RWPE2 (cell line): ENCODE results near the gene ERG28.

Experiments
- ATAC-seq: fragments of 200-7000 bp; cut with Tn5 transposase; 3 replicates; pipeline ENCODE4 v1.9.1; 2021; ENCODE audit warnings: low read depth
- DNase-seq: peaks from one replicate; pipeline ENCODE4 v3.0.0-alpha.2; 2020; ENCODE audit warnings: low spot score
- H3K27ac ChIP-seq: fragments of 450-650 bp; 2 replicates; pipeline ENCODE4 v1.5.1; 2017; ENCODE audit warnings: mild to moderate bottlenecking; ENCODE audit not compliant: poor library complexity, severe bottlenecking
- H3K27me3 ChIP-seq: fragments of 250-450 bp; sonication (Bioruptor Pico); 2 replicates; pipeline ENCODE4 v1.5.1; 2021; ENCODE audit warnings: mild to moderate bottlenecking, moderate library complexity; ENCODE audit not compliant: insufficient read depth, poor library complexity, severe bottlenecking
- H3K36me3 ChIP-seq: fragments of 250-450 bp; sonication (Bioruptor Pico); 2 replicates; pipeline ENCODE4 v1.5.1; 2020; ENCODE audit warnings: low read depth, mild to moderate bottlenecking, moderate library complexity
- H3K4me1 ChIP-seq: fragments of 250-450 bp; sonication (Bioruptor Pico); 2 replicates; pipeline ENCODE4 v1.5.1; 2021; ENCODE audit warnings: mild to moderate bottlenecking, moderate library complexity; ENCODE audit not compliant: insufficient read depth, poor library complexity, severe bottlenecking
- H3K4me3 ChIP-seq: fragments of 250-450 bp; sonication (Bioruptor Pico); 2 replicates; pipeline ENCODE4 v1.5.1; 2021; ENCODE audit warnings: mild to moderate bottlenecking, moderate library complexity; ENCODE audit not compliant: severe bottlenecking
- H3K9me3 ChIP-seq: fragments of 250-450 bp; sonication (Bioruptor Pico); 2 replicates; pipeline ENCODE4 v1.5.1; 2021; ENCODE audit warnings: mild to moderate bottlenecking, moderate library complexity; ENCODE audit not compliant: severe bottlenecking
- CTCF ChIP-seq: fragments of 450-650 bp; IDR thresholded peaks from one replicate; pipeline ENCODE4 v1.5.1; 2017; ENCODE audit warnings: mild to moderate bottlenecking, moderate library complexity; ENCODE audit not compliant: poor library complexity, severe bottlenecking

The ERG28 gene

GRCh38 chr14:75645056-75645455, 15.6 kb downstream of the ERG28 start:
- no peak for TF ChIP-seq CTCF
- no peak for DNase-seq
- H3K9me3 ChIP-seq = no peaks in the 10 kb centered on the region
- ATAC-seq = no peak
- H3K27ac ChIP-seq = no peak overlapping the region
- H3K4me3 ChIP-seq = no peak overlapping the region
- peaks cover 25% of the 10 kb centered on the region for H3K4me1 ChIP-seq
- H3K27me3 ChIP-seq = no peaks in the 10 kb centered on the region
- H3K36me3 ChIP-seq = peaks cover 11% of the 10 kb centered on the region

- peaks cover under 1% of the 10 kb centered on the region; the same call in 1 of the 2 replicates for H3K36me3 ChIP-seq
- no peak for ATAC-seq
- no peak overlapping the region for H3K4me3 ChIP-seq
- TF ChIP-seq CTCF = no peak
- no peak overlapping the region for H3K27ac ChIP-seq
- H3K9me3 ChIP-seq = no peaks in the 10 kb centered on the region
- DNase-seq = no peak
- peaks cover 21% of the 10 kb centered on the region for H3K4me1 ChIP-seq
- no peaks in the 10 kb centered on the region for H3K27me3 ChIP-seq
Measured at GRCh38 chr14:75643985-75644384, 16.7 kb downstream of the ERG28 start.

- no peak for TF ChIP-seq CTCF
- no peaks in the 10 kb centered on the region for H3K27me3 ChIP-seq
- no peak for ATAC-seq
- no peak overlapping the region for H3K27ac ChIP-seq
- no peak overlapping the region for H3K4me3 ChIP-seq
- H3K9me3 ChIP-seq = no peaks in the 10 kb centered on the region
- DNase-seq = no peak
- no peaks in the 10 kb centered on the region for H3K36me3 ChIP-seq
- peaks cover 1% of the 10 kb centered on the region for H3K4me1 ChIP-seq
Measured at GRCh38 chr14:75640876-75641275, 19.8 kb downstream of the ERG28 start.

- Histone ChIP-seq H3K4me1 (no peaks in the 10 kb centered on the region), H3K27me3 (no peaks in the 10 kb centered on the region), H3K27ac (no peak overlapping the region), H3K9me3 (no peaks in the 10 kb centered on the region), H3K4me3 (no peak overlapping the region), H3K36me3 (no peaks in the 10 kb centered on the region)
- TF ChIP-seq CTCF = no peak
- DNase-seq (no peak), ATAC-seq (no peak)
Measured at GRCh38 chr14:75636100-75636692, 24.5 kb downstream of the ERG28 start.

- H3K27me3 ChIP-seq = no peaks in the 10 kb centered on the region
- H3K9me3 ChIP-seq = no peaks in the 10 kb centered on the region
- TF ChIP-seq CTCF = no peak
- DNase-seq (no peak), ATAC-seq (no peak)
- no peaks in the 10 kb centered on the region for H3K4me1 ChIP-seq
- H3K4me3 ChIP-seq = no peak overlapping the region
- no peak overlapping the region for H3K27ac ChIP-seq
- H3K36me3 ChIP-seq = no peaks in the 10 kb centered on the region
Measured at GRCh38 chr14:75634848-75635247, 25.8 kb downstream of the ERG28 start.
